HepG2 (cell line): ENCODE measurements around the gene TRIM2. TPM values are rescaled to one million over a fixed set of nuclear protein-coding genes. Genes with fewer than 3 reads are reported as not detected.

Experiments used
- ATAC-seq: fragments of 200-7000 bp; cut with Tn5 transposase; 3 replicates; pipeline ENCODE4 v1.9.1; 2020; ENCODE audit warnings: mild to moderate bottlenecking, moderate library complexity
- BruUV-seq: library from RNA; stranded (reverse); fragments of 400-500 nt; replicated peaks from 2 replicates; lab custom pipeline; 2021; lab: Mats Ljungman, UMichigan
- CTCF ChIA-PET: fragments of 300-600 bp; formaldehyde crosslinking; extraction: SDS; loops from one replicate; lab custom pipeline; 2021; ENCODE audit warnings: low total read pairs, inconsistent platforms, low intra/inter-chr PET ratio; lab: Yijun Ruan, JAX
- POLR2A ChIA-PET: fragments of 350-600 bp; sonication (Branson Sonifier 250); formaldehyde crosslinking; loops from one replicate; lab custom pipeline; 2020; ENCODE audit warnings: antibody characterized with exemption, inconsistent platforms; lab: Yijun Ruan, JAX
- DNase-seq: peaks from one replicate; pipeline ENCODE4 v3.0.0-alpha.2; 2015; ENCODE audit warnings: low spot score
- FAIRE-seq: peaks from 3 replicates; lab custom pipeline; 2011; peaks lifted over from hg19 to GRCh38; lab: Jason Lieb, UNC
- H2AFZ ChIP-seq: one replicate; pipeline ENCODE4 v1.6.1; 2011; ENCODE audit warnings: low read length, inconsistent platforms
- H3K27ac ChIP-seq: fragments of 300-600 bp; 3 replicates; pipeline ENCODE4 v1.8.0; 2011; ENCODE audit warnings: mixed run types, mild to moderate bottlenecking, mixed read lengths, low read length, inconsistent platforms; ENCODE audit not compliant: insufficient read depth; ENCODE audit errors: extremely low read length
- H3K27me3 ChIP-seq, 2 experiments: fragments of 200-600 bp in 1 of 2; 2 replicates in 1 of 2; 3 replicates in 1 of 2; pipeline versions ENCODE4 v1.6.0 to v1.8.0; 2011; ENCODE audit warnings: low read length in 2 of 2, mild to moderate bottlenecking in 2 of 2, moderate library complexity in 2 of 2, inconsistent platforms in 1 of 2; ENCODE audit not compliant: insufficient read depth in 2 of 2, control insufficient read depth in 1 of 2
- H3K36me3 ChIP-seq, 2 experiments: fragments of 200-600 bp in 1 of 2; replicated peaks in 1 of 2; 2 replicates in 1 of 2; 3 replicates in 1 of 2; pipeline versions ENCODE4 v1.5.1 to v1.8.0; 2011; ENCODE audit warnings: low read length in 2 of 2, inconsistent platforms in 1 of 2; ENCODE audit not compliant: insufficient read depth in 2 of 2, control insufficient read depth in 1 of 2
- H3K4me1 ChIP-seq: 2 replicates; pipeline ENCODE4 v1.5.1; 2012; ENCODE audit warnings: low read length, inconsistent platforms; ENCODE audit not compliant: insufficient read depth
- H3K4me2 ChIP-seq: 2 replicates; pipeline ENCODE4 v1.6.0; 2011; ENCODE audit warnings: low read depth, low read length, inconsistent platforms
- H3K4me3 ChIP-seq, 3 experiments: fragments of 200-600 bp in 1 of 3; sonication (generic), shearing (Covaris generic) in 1 of 3; replicated peaks in 1 of 3; 2 replicates each; pipeline ENCODE4 v1.5.1; 2011 to 2016; ENCODE audit warnings: low read length in 3 of 3, inconsistent platforms in 2 of 3, low read depth in 2 of 3, mild to moderate bottlenecking in 2 of 3, control low read depth in 1 of 3, mixed read lengths in 1 of 3; ENCODE audit not compliant: insufficient read depth in 1 of 3
- H3K79me2 ChIP-seq: one replicate; pipeline ENCODE4 v1.6.1; 2011; ENCODE audit warnings: low read length, inconsistent platforms; ENCODE audit not compliant: insufficient read depth
- H3K9ac ChIP-seq: 2 replicates; pipeline ENCODE4 v1.6.0; 2011; ENCODE audit warnings: mild to moderate bottlenecking, low read depth, low read length, inconsistent platforms; ENCODE audit not compliant: insufficient read depth
- H3K9me3 ChIP-seq: 2 replicates; pipeline ENCODE4 v1.5.1; 2012; ENCODE audit warnings: mild to moderate bottlenecking, low read length
- H4K20me1 ChIP-seq: 2 replicates; pipeline ENCODE4 v1.6.0; 2011; ENCODE audit warnings: inconsistent platforms, mild to moderate bottlenecking, low read length, moderate library complexity; ENCODE audit not compliant: insufficient read depth
- BRD4 ChIP-seq: sonication (generic); formaldehyde crosslinking; IDR thresholded peaks from 2 replicates; pipeline ENCODE4 v1.4.0; 2020; ENCODE audit warnings: missing genetic modification reagents
- CREB1 ChIP-seq, 2 experiments: fragments of 450-650 bp in 1 of 2; IDR thresholded peaks; 2 replicates each; pipeline ENCODE4 v1.6.1; 2016 to 2017; ENCODE audit warnings: control low read depth in 1 of 2, mild to moderate bottlenecking in 1 of 2, missing compliant biosample characterization in 1 of 2, missing genetic modification characterization in 1 of 2
- DNMT1 ChIP-seq: sonication (generic); formaldehyde crosslinking; IDR thresholded peaks from 2 replicates; pipeline ENCODE4 v1.5.1; 2020; ENCODE audit warnings: mild to moderate bottlenecking, missing genetic modification reagents
- HMG20B ChIP-seq: conservative IDR thresholded peaks from 2 replicates; pipeline ENCODE4 v1.6.1; 2016; ENCODE audit warnings: missing genetic modification reagents, missing compliant biosample characterization
- ISL2 ChIP-seq: sonication (generic); formaldehyde crosslinking; IDR thresholded peaks from 2 replicates; pipeline ENCODE4 v1.5.0; 2020; ENCODE audit warnings: missing genetic modification reagents
- NFAT5 ChIP-seq: sonication (generic); formaldehyde crosslinking; IDR thresholded peaks from 2 replicates; pipeline ENCODE4 v1.4.0; 2020; ENCODE audit warnings: missing genetic modification reagents
- NR3C1 ChIP-seq: sonication (generic); formaldehyde crosslinking; IDR thresholded peaks from 2 replicates; pipeline ENCODE4 v1.4.0; 2020; ENCODE audit warnings: missing genetic modification reagents
- ONECUT2 ChIP-seq: sonication (generic); formaldehyde crosslinking; IDR thresholded peaks from 2 replicates; pipeline ENCODE4 v1.4.0; 2020; ENCODE audit warnings: missing genetic modification reagents
- SIX4 ChIP-seq: sonication (generic); formaldehyde crosslinking; IDR thresholded peaks from 2 replicates; pipeline ENCODE4 v1.4.0; 2020; ENCODE audit warnings: missing genetic modification reagents
- TARDBP ChIP-seq: sonication (generic); formaldehyde crosslinking; IDR thresholded peaks from 2 replicates; pipeline ENCODE4 v1.8.0; 2022; ENCODE audit warnings: mild to moderate bottlenecking, missing genetic modification reagents
- YEATS2 ChIP-seq: sonication (generic); formaldehyde crosslinking; IDR thresholded peaks from 2 replicates; pipeline ENCODE4 v1.4.0; 2020; ENCODE audit warnings: missing genetic modification reagents, borderline replicate concordance
- ZC3H4 ChIP-seq: sonication (generic); formaldehyde crosslinking; IDR thresholded peaks from 2 replicates; pipeline ENCODE4 v1.4.0; 2020; ENCODE audit warnings: missing genetic modification reagents, borderline replicate concordance
- ZNF451 ChIP-seq: sonication (generic); formaldehyde crosslinking; IDR thresholded peaks from 2 replicates; pipeline ENCODE4 v1.5.0; 2020; ENCODE audit warnings: mild to moderate bottlenecking, missing genetic modification reagents
- ZNF576 ChIP-seq: sonication (generic); formaldehyde crosslinking; IDR thresholded peaks from 2 replicates; pipeline ENCODE4 v1.4.0; 2020; ENCODE audit warnings: mild to moderate bottlenecking, missing genetic modification reagents
- ZNF710 ChIP-seq: sonication (generic); formaldehyde crosslinking; IDR thresholded peaks from 2 replicates; pipeline ENCODE4 v1.5.0; 2020; ENCODE audit warnings: mild to moderate bottlenecking, missing genetic modification reagents, borderline replicate concordance
- ZNF724P ChIP-seq: sonication (generic); formaldehyde crosslinking; IDR thresholded peaks from 2 replicates; pipeline ENCODE4 v1.8.0; 2022; ENCODE audit warnings: missing genetic modification reagents, borderline replicate concordance
- ZSCAN20 ChIP-seq: sonication (generic); formaldehyde crosslinking; IDR thresholded peaks from 2 replicates; pipeline ENCODE4 v1.4.0; 2020; ENCODE audit warnings: missing genetic modification reagents, mild to moderate bottlenecking, borderline replicate concordance
- WGBS: methylation state at CpG from one replicate; pipeline ENCODE4 v1.1.6; 2017; ENCODE audit warnings: low lambda C conversion rate; 5-methylcytosine and 5-hydroxymethylcytosine counted together
- in situ Hi-C: cut with HindIII; loops from 2 replicates; pipeline ENCODE4 v1.10.0; 2017; ENCODE audit warnings: low pct_unique_long_range_greater_than_20kb; ENCODE audit not compliant: extremely low pct_ligation_motif_present
- intact Hi-C: fragments of 100-400 bp; cut with micrococcal nuclease; formaldehyde crosslinking; loops from one replicate; pipeline ENCODE4 v1.10.0; 2022; ENCODE audit not compliant: unreplicated experiment
- polyA plus RNA-seq, 8 experiments: library from polyadenylated mRNA; depleted of rRNA in 3 of 8; stranded (reverse) in 7 of 8; unstranded in 1 of 8; fragments of >200 nt; fragmentation: Illumina TruSeq in 4 of 8; extraction: Trizol in 4 of 8; gene quantifications; 2 replicates each; pipeline versions ENCODE4 v1.2.1 to v1.2.3, GENCODE V29; 2011 to 2016; ENCODE audit warnings: low read depth in 4 of 8, missing spikeins in 1 of 8, mixed read lengths in 1 of 8; ENCODE audit not compliant: insufficient read depth in 1 of 8
- total RNA-seq, 5 experiments: library from RNA; depleted of rRNA; stranded (reverse); fragments of >200 nt; fragmentation: Illumina TruSeq; extraction: Trizol; gene quantifications; 2 replicates each; pipeline ENCODE4 v1.2.3, GENCODE V29; 2016; ENCODE audit warnings: low read depth in 1 of 5

The TRIM2 gene
- total and polyA plus RNA-seq, 2 of the 13 experiments (the other 11 are each of a cell fraction or from before 2014, with no cell fraction given) = 2.1 to 4.2 TPM

GRCh38 chr4:153326513-153326912 lies 122.3 kb downstream of the TRIM2 start:
- H3K4me2 ChIP-seq = no peak overlapping the region
- H3K36me3 ChIP-seq = no peaks in the 10 kb centered on the region
- H3K27me3 ChIP-seq = no peaks in the 10 kb centered on the region
- FAIRE-seq = no peak
- no peak overlapping the region for H3K27ac ChIP-seq
- in situ Hi-C loops (no loop called here), intact Hi-C loops (no loop called here)
- DNase-seq = no peak
- H4K20me1 ChIP-seq = no peaks in the 10 kb centered on the region
- CTCF ChIA-PET = no interaction called here
- no peak overlapping the region for H3K9ac ChIP-seq
- no peaks in the 10 kb centered on the region for H3K79me2 ChIP-seq
- H3K4me3 ChIP-seq = no peak overlapping the region
- H3K4me1 ChIP-seq = peaks cover 13% of the 10 kb centered on the region
- H2AFZ ChIP-seq = no peak overlapping the region
- no peaks in the 10 kb centered on the region for H3K9me3 ChIP-seq
- POLR2A ChIA-PET = no interaction called here
- WGBS = 91% methylated on average over 11 of the region's 11 CpGs
- BruUV-seq = no TSS peak
- no peak for ATAC-seq
- TF ChIP-seq ONECUT2 (CRISPR knock-in tag) (no peak), ZSCAN20 (CRISPR knock-in tag) (no peak), HMG20B (CRISPR knock-in tag) (no peak), ZNF710 (no peak), ZC3H4 (no peak), NFAT5 (CRISPR knock-in tag) (no peak), DNMT1 (CRISPR knock-in tag) (no peak), BRD4 (CRISPR knock-in tag) (no peak), SIX4 (CRISPR knock-in tag) (no peak), ZNF724P (CRISPR knock-in tag) (no peak), YEATS2 (no peak), TARDBP (no peak), NR3C1 (CRISPR knock-in tag) (no peak), ZNF576 (CRISPR knock-in tag) (no peak), ISL2 (CRISPR knock-in tag) (no peak), CREB1 (IDR thresholded peaks at IDR 0.05) (no peak), CREB1 (CRISPR knock-in tag; IDR thresholded peaks at IDR 0.05) (no peak), ZNF451 (CRISPR knock-in tag) (no peak)
